Right atrium auricular region (tissue), 2 donors: Measurements from ENCODE around the gene RBM24. TPM values are rescaled to one million over a fixed set of nuclear protein-coding genes. Genes with fewer than 3 reads are reported as not detected.

ENCODE experiments used
- DNase-seq: peaks from one replicate; pipeline ENCODE4 v3.0.0-alpha.2; 2019; ENCODE audit warnings: low spot score
- H3K27ac ChIP-seq, 2 donors: fragments of 200-600 bp; sonication (generic); 1 replicate in 1 of 2; 2 replicates in 1 of 2; pipeline ENCODE4 v1.5.1; 2016 to 2019
- H3K27me3 ChIP-seq, 2 donors: fragments of 200-600 bp; sonication (generic); one replicate each; pipeline versions ENCODE4 v1.5.1 to v1.6.0; 2017 to 2019
- H3K36me3 ChIP-seq: fragments of 200-600 bp; sonication (generic); one replicate; pipeline ENCODE4 v1.5.1; 2016
- H3K4me1 ChIP-seq, 2 donors: fragments of 200-600 bp; sonication (generic); one replicate each; pipeline versions ENCODE4 v1.5.1 to v1.6.0; 2017 to 2019
- H3K4me3 ChIP-seq, 2 donors: fragments of 200-600 bp; sonication (generic); 1 replicate in 1 of 2; 2 replicates in 1 of 2; pipeline ENCODE4 v1.5.1; 2017 to 2019; ENCODE audit warnings: mild to moderate bottlenecking in 1 of 2, moderate library complexity in 1 of 2
- H3K9me3 ChIP-seq, 2 donors: fragments of 200-600 bp; sonication (generic); one replicate each; pipeline ENCODE4 v1.5.1; 2019
- CTCF ChIP-seq, 2 donors: fragments of 200-600 bp; sonication (generic); IDR thresholded peaks; one replicate each; pipeline ENCODE4 v1.5.1; 2019; ENCODE audit warnings: antibody characterized with exemption in 2 of 2
- total RNA-seq, 2 donors: library from RNA; depleted of rRNA; stranded (reverse); fragments of >200 nt; gene quantifications; one replicate each; pipeline ENCODE4 v1.1.0, GENCODE V29; 2016

Gene RBM24
- total RNA-seq, 2 donors from 2014 or later, result 133 to 194 TPM

GRCh38 chr6:17250237-17250636, 30.9 kb upstream of the RBM24 start:
- H3K4me3 ChIP-seq, result no peak overlapping the region
- H3K27ac ChIP-seq, result no peak overlapping the region
- no peaks in the 10 kb centered on the region for H3K27me3 ChIP-seq
- no peak for DNase-seq
- TF ChIP-seq CTCF (IDR thresholded peaks at IDR 0.05), result no peak
- no peaks in the 10 kb centered on the region for H3K9me3 ChIP-seq
- no peaks in the 10 kb centered on the region for H3K36me3 ChIP-seq
- no peaks in the 10 kb centered on the region for H3K4me1 ChIP-seq

DNA sequence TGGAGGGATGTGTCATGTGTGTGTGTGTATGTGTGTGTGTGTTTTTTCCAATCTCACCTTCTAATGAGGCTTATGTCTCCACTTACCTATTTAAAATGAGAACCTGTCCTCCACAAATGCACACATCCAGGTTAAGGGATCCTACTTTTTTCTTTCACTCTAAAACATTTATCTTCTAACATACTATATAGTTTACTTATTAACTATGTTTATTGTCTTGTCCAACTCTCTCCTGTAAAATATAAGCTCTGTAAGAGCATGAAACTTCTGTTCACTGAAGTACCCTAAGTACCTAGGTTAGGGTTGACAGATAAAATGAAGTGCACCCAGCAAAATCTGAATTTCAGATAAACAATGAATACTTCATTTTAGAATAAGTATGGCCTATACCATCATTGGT, 29.2 kb upstream of the RBM24 start:
- Histone ChIP-seq H3K4me1 (no peaks in the 10 kb centered on the region), H3K27me3 (no peaks in the 10 kb centered on the region), H3K4me3 (no peak overlapping the region), H3K27ac (no peak overlapping the region), H3K9me3 (no peaks in the 10 kb centered on the region), H3K36me3 (no peaks in the 10 kb centered on the region)
- DNase-seq, result no peak
- no peak for TF ChIP-seq CTCF (IDR thresholded peaks at IDR 0.05)

DNA sequence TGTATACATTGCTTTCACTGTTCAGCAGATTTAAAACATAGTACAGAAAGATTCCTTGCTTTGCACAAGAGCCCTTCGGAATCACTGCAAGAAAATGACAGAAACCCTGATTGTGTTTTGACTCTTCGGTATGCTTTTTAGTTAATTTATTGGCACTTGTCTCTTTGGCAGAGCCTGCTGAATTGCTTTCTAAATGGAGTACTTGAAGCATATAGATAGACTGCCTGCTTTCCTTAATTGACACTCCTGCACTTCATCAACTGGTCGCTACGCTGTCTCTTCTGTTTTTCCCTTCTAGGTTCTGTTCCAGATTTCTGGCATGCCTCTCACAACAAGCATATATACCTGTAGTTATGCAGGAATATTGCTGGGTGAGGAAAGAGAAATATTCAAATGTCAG, 22.4 kb upstream of the RBM24 start:
- TF ChIP-seq CTCF (IDR thresholded peaks at IDR 0.05), result no peak
- no peaks in the 10 kb centered on the region for H3K36me3 ChIP-seq
- no peak for DNase-seq
- H3K4me1 ChIP-seq, result no peaks in the 10 kb centered on the region
- H3K9me3 ChIP-seq, result no peaks in the 10 kb centered on the region
- H3K27me3 ChIP-seq, result no peaks in the 10 kb centered on the region
- peak overlapping the region in 1 of 2 donors; percentile 23 for H3K27ac ChIP-seq
- H3K4me3 ChIP-seq, result no peak overlapping the region

GRCh38 chr6:17265570-17265969, 15.6 kb upstream of the RBM24 start:
- no peak overlapping the region for H3K4me3 ChIP-seq
- H3K4me1 ChIP-seq, result no peaks in the 10 kb centered on the region
- DNase-seq, result no peak
- H3K27me3 ChIP-seq, result no peaks in the 10 kb centered on the region
- no peaks in the 10 kb centered on the region for H3K9me3 ChIP-seq
- no peak for TF ChIP-seq CTCF (IDR thresholded peaks at IDR 0.05)
- no peaks in the 10 kb centered on the region for H3K36me3 ChIP-seq
- no peak overlapping the region for H3K27ac ChIP-seq

- no peaks in the 10 kb centered on the region for H3K27me3 ChIP-seq
- DNase-seq, result no peak
- no peaks in the 10 kb centered on the region for H3K4me1 ChIP-seq
- H3K4me3 ChIP-seq, result no peak overlapping the region
- H3K9me3 ChIP-seq, result no peaks in the 10 kb centered on the region
- peak overlapping the region in 1 of 2 donors; percentile 24 for H3K27ac ChIP-seq
- no peak for TF ChIP-seq CTCF (IDR thresholded peaks at IDR 0.05)
- H3K36me3 ChIP-seq, result no peaks in the 10 kb centered on the region
Measured at GRCh38 chr6:17267566-17267965, 13.6 kb upstream of the RBM24 start.

DNA sequence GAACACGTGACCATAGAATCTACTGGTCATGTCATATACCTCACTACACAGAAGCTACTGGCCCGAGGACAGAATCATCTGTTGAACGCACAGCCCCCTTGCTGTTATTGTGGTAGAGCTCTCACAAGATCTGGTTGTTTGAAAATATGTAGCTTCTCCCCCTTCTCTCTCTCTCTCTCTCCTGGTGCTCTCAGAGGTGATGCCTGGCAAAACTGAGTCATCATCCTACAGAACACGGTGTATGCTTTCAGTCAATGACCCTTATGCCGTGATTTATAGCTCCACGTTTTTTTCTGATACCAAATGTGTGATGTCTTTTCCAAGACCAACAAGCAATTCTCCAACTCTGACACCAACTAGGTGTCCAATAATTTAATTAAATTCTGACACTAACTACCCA, 13.0 kb upstream of the RBM24 start:
- TF ChIP-seq CTCF (IDR thresholded peaks at IDR 0.05), result no peak

More for the DNA sequence above, 13.0 kb upstream of the RBM24 start:
- Histone ChIP-seq H3K4me1 (no peaks in the 10 kb centered on the region), H3K27ac (peak overlapping the region in 1 of 2 donors; percentile 24), H3K27me3 (no peaks in the 10 kb centered on the region), H3K9me3 (no peaks in the 10 kb centered on the region), H3K4me3 (no peak overlapping the region), H3K36me3 (no peaks in the 10 kb centered on the region)
- DNase-seq, result no peak
